ENCODE results near the gene SERBP1.

The SERBP1 gene

DNA sequence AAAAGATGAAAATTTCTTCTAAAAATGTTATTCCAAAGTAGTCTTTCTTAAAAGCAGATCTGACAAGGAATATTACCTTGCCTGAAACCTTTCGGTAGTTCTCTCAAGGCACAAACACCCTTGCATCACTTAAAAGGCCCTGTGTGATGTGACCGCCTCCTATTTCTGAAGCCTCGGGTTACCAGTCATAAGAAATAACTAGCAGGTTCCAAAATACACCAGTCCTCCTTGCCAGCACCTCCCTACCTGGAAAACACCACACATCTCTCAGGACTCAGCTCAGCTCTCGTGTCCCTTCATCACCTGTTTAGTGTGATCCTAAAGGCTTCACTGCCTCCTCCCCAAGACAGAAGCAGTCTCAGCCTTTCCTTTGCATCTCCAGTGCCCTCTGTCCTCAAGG lies 35.7 kb downstream of the SERBP1 start:
- POLR2A ChIA-PET: no interaction called here
- no peak for DNase-seq (ENCODE audit: low read depth, low spot score)
- CTCF ChIA-PET: no interaction called here

DNA sequence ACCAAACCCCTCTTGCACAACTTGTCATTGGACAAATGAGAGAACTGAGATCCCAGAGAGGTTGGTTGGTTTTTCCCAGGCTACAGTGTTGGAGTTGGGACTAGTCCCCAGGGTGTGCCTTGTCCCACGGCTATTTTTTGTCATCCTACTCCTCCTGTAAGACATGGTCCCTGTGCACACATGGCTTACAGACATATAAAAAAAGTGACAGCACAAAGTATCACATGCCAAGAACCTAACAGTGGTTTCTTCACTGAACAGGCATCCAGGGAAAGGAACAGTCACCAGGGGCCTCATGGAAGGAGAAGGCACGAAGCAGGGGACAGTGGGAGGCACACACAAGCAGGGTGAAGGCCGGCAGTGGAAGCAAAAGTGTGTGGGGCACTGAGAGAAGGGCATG lies 36.5 kb downstream of the SERBP1 start:
- TF ChIP-seq CTCF (IDR thresholded peaks at IDR 0.05; ENCODE audit: insufficient read depth, low read length, missing control alignments): no peak
- ChIA-PET POLR2A (no interaction called here), CTCF (no interaction called here)
- H3K4me3 ChIP-seq (ENCODE audit: low read depth, low read length): no peak overlapping the region
- no peak for DNase-seq (ENCODE audit: low read depth, low spot score)

More for the DNA sequence above, 35.7 kb downstream of the SERBP1 start:
- no peak overlapping the region for H3K4me3 ChIP-seq (ENCODE audit: low read depth, low read length)
- no peak for TF ChIP-seq CTCF (IDR thresholded peaks at IDR 0.05; ENCODE audit: insufficient read depth, low read length, missing control alignments)

- CTCF ChIA-PET: interaction anchor here (0.8 kb wide), 1 partner anchor 107 kb away, joined by 3 read pairs; no protein-coding TSS in a partner anchor
- no peak overlapping the region for H3K4me3 ChIP-seq (ENCODE audit: low read depth, low read length)
- no peak for TF ChIP-seq CTCF (IDR thresholded peaks at IDR 0.05; ENCODE audit: insufficient read depth, low read length, missing control alignments)
- DNase-seq (ENCODE audit: low read depth, low spot score): no peak
- POLR2A ChIA-PET: no interaction called here
These were observed 37.0 kb downstream of the SERBP1 start for GRCh38 chr1:67393240-67393639.

DNA sequence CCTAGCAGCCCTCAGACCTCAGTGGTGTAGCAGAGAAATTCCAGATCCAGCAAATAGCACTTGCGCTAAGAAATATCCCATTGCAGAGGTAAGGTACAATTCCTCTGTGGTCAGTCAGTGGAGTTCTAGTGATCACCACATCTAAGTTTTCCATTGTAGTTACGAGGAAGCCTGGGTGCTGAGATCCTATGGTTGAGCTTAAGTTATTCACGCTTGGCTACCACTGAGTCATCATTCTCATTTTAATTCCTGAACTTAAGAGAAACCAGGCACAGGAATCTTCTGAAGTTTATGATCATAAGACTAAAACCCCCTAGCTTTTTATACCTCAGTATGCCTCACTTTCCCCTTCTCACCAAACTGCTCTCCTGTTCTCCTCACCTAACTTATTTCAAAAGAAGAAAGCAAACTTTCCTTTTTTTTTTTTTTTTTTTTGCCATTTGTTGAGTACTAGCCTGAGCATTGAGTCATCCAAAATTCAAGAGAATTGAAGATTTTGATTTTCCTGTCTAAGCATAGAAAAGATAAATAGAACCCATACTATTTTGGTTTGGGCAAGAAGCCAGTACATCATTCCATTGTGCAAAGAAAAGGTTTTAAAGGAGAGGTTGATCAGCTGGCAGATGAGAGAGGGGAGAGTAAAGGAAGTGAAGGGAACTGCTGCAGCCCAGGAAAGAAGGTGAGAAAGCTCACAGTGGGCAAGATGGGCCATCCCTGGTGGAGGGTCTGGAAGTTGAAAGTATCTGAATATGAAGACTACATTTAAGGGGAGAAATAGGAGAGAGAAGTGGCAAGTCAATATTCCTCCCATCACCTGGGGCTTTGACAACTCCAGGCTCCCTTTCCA lies 39.9 kb downstream of the SERBP1 start:
- ChIA-PET CTCF (interaction anchor here (1.0 to 2.0 kb wide), 4 partner anchors 11 to 111 kb away, joined by 3 to 7 read pairs (median 4); no protein-coding TSS in a partner anchor), POLR2A (interaction anchor here (0.5 to 1.1 kb wide), 2 partner anchors 11 to 29 kb away, joined by 3 read pairs; no protein-coding TSS in a partner anchor)
- TF ChIP-seq CTCF (IDR thresholded peaks at IDR 0.05; ENCODE audit: insufficient read depth, low read length, missing control alignments): no peak
- DNase-seq (ENCODE audit: low read depth, low spot score): no peak
- no peak overlapping the region for H3K4me3 ChIP-seq (ENCODE audit: low read depth, low read length)

- no peak for DNase-seq (ENCODE audit: low read depth, low spot score)
- no peak for TF ChIP-seq CTCF (IDR thresholded peaks at IDR 0.05; ENCODE audit: insufficient read depth, low read length, missing control alignments)
- CTCF ChIA-PET: interaction anchor here (0.7 kb wide), 1 partner anchor 36 kb away, joined by 3 read pairs; no protein-coding TSS in a partner anchor
- H3K4me3 ChIP-seq (ENCODE audit: low read depth, low read length): no peak overlapping the region
- POLR2A ChIA-PET: no interaction called here
These were observed 46.1 kb downstream of the SERBP1 start for GRCh38 chr1:67383999-67384638.

- no peak for TF ChIP-seq CTCF (IDR thresholded peaks at IDR 0.05; ENCODE audit: insufficient read depth, low read length, missing control alignments)
- ChIA-PET CTCF (no interaction called here), POLR2A (no interaction called here)
- DNase-seq (ENCODE audit: low read depth, low spot score): no peak
- no peak overlapping the region for H3K4me3 ChIP-seq (ENCODE audit: low read depth, low read length)
These were observed 47.9 kb downstream of the SERBP1 start for GRCh38 chr1:67382292-67382691.
